ENCODE measurements around the gene PAPSS1. TPM values are rescaled to one million over a fixed set of nuclear protein-coding genes. Genes with fewer than 3 reads are reported as not detected.

The PAPSS1 gene
- total RNA-seq, 1 experiment from 2014 or later: 83.6 TPM

DNA sequence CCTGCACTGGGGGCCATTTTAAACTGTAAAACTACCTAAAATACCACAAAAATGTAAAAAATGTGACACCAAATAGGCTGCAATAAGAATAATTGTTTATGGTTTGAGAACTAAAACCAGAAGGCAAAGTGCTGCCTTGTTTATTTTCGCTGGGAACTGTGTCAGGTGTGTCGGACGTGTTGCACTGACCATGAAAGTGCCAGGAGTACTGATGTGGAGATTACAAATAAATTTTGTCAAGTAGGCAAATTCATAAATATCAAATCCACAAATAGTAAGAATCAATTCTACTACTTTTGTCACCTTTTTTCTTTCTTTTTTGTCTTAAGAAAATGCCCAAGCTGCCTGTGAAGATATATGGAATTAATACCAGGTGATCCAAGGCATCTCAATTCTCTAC is 37.7 kb downstream of the PAPSS1 start:
- no peaks in the 10 kb centered on the region for H3K79me1 ChIP-seq (ENCODE audit: insufficient read depth, low read depth, low read length, poor library complexity, severe bottlenecking)
- H2AFZ ChIP-seq (ENCODE audit: low read length): no peak overlapping the region
- H2BK15ac ChIP-seq (ENCODE audit: low read depth, low read length): no peak overlapping the region
- no peak overlapping the region for H2AK5ac ChIP-seq (ENCODE audit: insufficient read length, low read length)
- H4K20me1 ChIP-seq (ENCODE audit: control insufficient read depth, insufficient read depth, insufficient read length): no peaks in the 10 kb centered on the region
- H3K4me1 ChIP-seq (ENCODE audit: insufficient read depth, low read length): no peaks in the 10 kb centered on the region
- no peak overlapping the region for H3K4ac ChIP-seq (ENCODE audit: low read depth, low read length)
- H2BK12ac ChIP-seq (ENCODE audit: insufficient read length, low read depth, low read length): no peak overlapping the region
- H3K27me3 ChIP-seq (ENCODE audit: insufficient read depth, low read length): no peaks in the 10 kb centered on the region
- H4K5ac ChIP-seq (ENCODE audit: insufficient read length, low read depth, low read length): no peak overlapping the region
- H3K23me2 ChIP-seq (ENCODE audit: insufficient read length, low read depth, low read length, poor library complexity, severe bottlenecking): no peaks in the 10 kb centered on the region
- Mint-ChIP-seq H3K9me3 (peaks cover 2 to 3% of the 10 kb centered on the region in 2 experiments; a peak in 4 of 5 replicates), H3K27me3 (ENCODE audit: low read depth) (no peaks in the 10 kb centered on the region), H3K4me1 (peaks cover 7% of the 10 kb centered on the region in 2 experiments), H3K4me3 (no peak overlapping the region), H3K36me3 (ENCODE audit: insufficient read depth in 1 of 3, low read depth in 3 of 3) (peaks cover 21 to 68% (median 52%) of the 10 kb centered on the region in 3 experiments), H3K27ac (no peak overlapping the region)
- DNase-seq: no peak
- no peak overlapping the region for H3K4me2 ChIP-seq (ENCODE audit: insufficient read depth, insufficient read length, low read length)
- H3T11ph ChIP-seq (ENCODE audit: low read length): no peak overlapping the region
- no peak overlapping the region for H2BK120ac ChIP-seq (ENCODE audit: low read depth, low read length, poor library complexity, severe bottlenecking)
- H3K18ac ChIP-seq (ENCODE audit: insufficient read length, low read depth, low read length): no peak overlapping the region
- no peak overlapping the region for H4K91ac ChIP-seq (ENCODE audit: insufficient read length, low read depth, low read length)
- no peak overlapping the region for H2BK5ac ChIP-seq (ENCODE audit: insufficient read length, low read length)
- no CpG with 5 or more reads among the region's 3 CpGs for WGBS (ENCODE audit: extremely low coverage, insufficient read length, low lambda C conversion rate)
- H3K27ac ChIP-seq (ENCODE audit: insufficient read length, low read depth, low read length): no peak overlapping the region
- H3K9me3 ChIP-seq (ENCODE audit: control insufficient read depth, low read depth, low read length): no peaks in the 10 kb centered on the region
- H3K23ac ChIP-seq (ENCODE audit: insufficient read length, low read depth, low read length): no peak overlapping the region
- TF ChIP-seq, protein P1, sequence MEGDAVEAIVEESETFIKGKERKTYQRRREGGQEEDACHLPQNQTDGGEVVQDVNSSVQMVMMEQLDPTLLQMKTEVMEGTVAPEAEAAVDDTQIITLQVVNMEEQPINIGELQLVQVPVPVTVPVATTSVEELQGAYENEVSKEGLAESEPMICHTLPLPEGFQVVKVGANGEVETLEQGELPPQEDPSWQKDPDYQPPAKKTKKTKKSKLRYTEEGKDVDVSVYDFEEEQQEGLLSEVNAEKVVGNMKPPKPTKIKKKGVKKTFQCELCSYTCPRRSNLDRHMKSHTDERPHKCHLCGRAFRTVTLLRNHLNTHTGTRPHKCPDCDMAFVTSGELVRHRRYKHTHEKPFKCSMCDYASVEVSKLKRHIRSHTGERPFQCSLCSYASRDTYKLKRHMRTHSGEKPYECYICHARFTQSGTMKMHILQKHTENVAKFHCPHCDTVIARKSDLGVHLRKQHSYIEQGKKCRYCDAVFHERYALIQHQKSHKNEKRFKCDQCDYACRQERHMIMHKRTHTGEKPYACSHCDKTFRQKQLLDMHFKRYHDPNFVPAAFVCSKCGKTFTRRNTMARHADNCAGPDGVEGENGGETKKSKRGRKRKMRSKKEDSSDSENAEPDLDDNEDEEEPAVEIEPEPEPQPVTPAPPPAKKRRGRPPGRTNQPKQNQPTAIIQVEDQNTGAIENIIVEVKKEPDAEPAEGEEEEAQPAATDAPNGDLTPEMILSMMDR (conservative IDR thresholded peaks at IDR 0.05): no peak
- no peak overlapping the region for H2BK20ac ChIP-seq (ENCODE audit: low read depth, low read length, poor library complexity, severe bottlenecking)
- no peak overlapping the region for H3K14ac ChIP-seq (ENCODE audit: insufficient read depth, low read length)
- H3K79me2 ChIP-seq (ENCODE audit: insufficient read depth, low read length): no peaks in the 10 kb centered on the region
- no peak overlapping the region for H3K56ac ChIP-seq (ENCODE audit: insufficient read length, low read depth, low read length)
- H3K9ac ChIP-seq (ENCODE audit: extremely low read depth, insufficient read length, low read length): no peak overlapping the region
- H4K8ac ChIP-seq (replicated peaks; ENCODE audit: insufficient read length, low read depth, low read length): no peak overlapping the region

Measured in H9 (cell line).